SKM-1 (cell line): ENCODE data around the gene SPCS1.
"Not testable (repeated sequence)": the region's sequence is repeated elsewhere in the genome, so short reads cannot be mapped to it uniquely, and the experiment has no call there.

Source experiments
- DNase-seq: peaks from one replicate; lab custom pipeline; 2025; ENCODE audit not compliant: unreplicated experiment; lab: John Stamatoyannopoulos, UW

Gene SPCS1

GRCh38 chr3:52728753-52729152 is 22.8 kb downstream of the SPCS1 start:
- DNase-seq, result not testable (repeated sequence)

- DNase-seq, result no peak
Observed at GRCh38 chr3:52730681-52731080, 24.8 kb downstream of the SPCS1 start.

GRCh38 chr3:52731590-52731989 is 25.7 kb downstream of the SPCS1 start:
- DNase-seq, result no peak

GRCh38 chr3:52733256-52733891 is 27.5 kb downstream of the SPCS1 start:
- no peak for DNase-seq

GRCh38 chr3:52739730-52740129 is 33.8 kb downstream of the SPCS1 start:
- no peak for DNase-seq

- no peak for DNase-seq
Observed at GRCh38 chr3:52742418-52743041, 36.6 kb downstream of the SPCS1 start.

- no peak for DNase-seq
Observed at GRCh38 chr3:52743152-52743551, 37.2 kb downstream of the SPCS1 start.

GRCh38 chr3:52743721-52744120 is 37.8 kb downstream of the SPCS1 start:
- DNase-seq, result no peak

GRCh38 chr3:52752045-52752660 is 46.2 kb downstream of the SPCS1 start:
- no peak for DNase-seq

GRCh38 chr3:52754373-52754772 is 48.5 kb downstream of the SPCS1 start:
- DNase-seq, result no peak

- DNase-seq, result no peak
Observed at GRCh38 chr3:52756141-52756540, 50.2 kb downstream of the SPCS1 start.
